Vagina (tissue), 2 donors: ENCODE measurements around the gene DNASE1L3. TPM values are rescaled to one million over a fixed set of nuclear protein-coding genes. Genes with fewer than 3 reads are reported as not detected.

ENCODE experiments used
- DNase-seq, 2 donors: peaks; one replicate each; pipeline ENCODE4 v3.0.0-alpha.2; 2017; ENCODE audit errors: extremely low spot score in 2 of 2
- H3K27ac ChIP-seq: fragments of 200-600 bp; sonication (generic); one replicate; pipeline ENCODE4 v1.5.1; 2019
- H3K27me3 ChIP-seq: fragments of 200-600 bp; sonication (generic); one replicate; pipeline ENCODE4 v1.5.1; 2019
- H3K36me3 ChIP-seq, 2 donors: fragments of 200-600 bp; sonication (generic); one replicate each; pipeline ENCODE4 v1.5.1; 2017 to 2019
- H3K4me1 ChIP-seq: fragments of 200-600 bp; sonication (generic); one replicate; pipeline ENCODE4 v1.5.1; 2019
- H3K4me3 ChIP-seq, 2 donors: fragments of 200-600 bp; sonication (generic); 1 replicate in 1 of 2; 2 replicates in 1 of 2; pipeline ENCODE4 v1.5.1; 2016 to 2019
- H3K9me3 ChIP-seq: fragments of 200-600 bp; sonication (generic); one replicate; pipeline ENCODE4 v1.5.1; 2019
- CTCF ChIP-seq, 3 experiments: fragments of 450-650 bp in 2 of 3; fragments of 200-600 bp in 1 of 3; sonication (generic) in 1 of 3; IDR thresholded peaks; one replicate each; pipeline ENCODE4 v1.5.1; 2017 to 2019; ENCODE audit warnings: antibody characterized with exemption in 3 of 3, mild to moderate bottlenecking in 2 of 3, moderate library complexity in 2 of 3
- POLR2A ChIP-seq, 2 donors: fragments of 450-650 bp; IDR thresholded peaks; one replicate each; pipeline ENCODE4 v1.6.1; 2017; ENCODE audit warnings: antibody characterized with exemption in 2 of 2, mild to moderate bottlenecking in 2 of 2, moderate library complexity in 2 of 2
- POLR2AphosphoS5 ChIP-seq, 2 donors: sonication (generic); formaldehyde crosslinking; IDR thresholded peaks; one replicate each; pipeline ENCODE4 v1.9.0; 2017; ENCODE audit warnings: antibody characterized with exemption in 2 of 2, mild to moderate bottlenecking in 2 of 2, low read depth in 1 of 2; ENCODE audit not compliant: insufficient read depth in 1 of 2
- intact Hi-C: fragments of 100-400 bp; cut with DNase I; formaldehyde crosslinking; loops from one replicate; pipeline ENCODE4 v1.15.1; 2023
- total RNA-seq: library from RNA; depleted of rRNA; stranded (reverse); fragments of >200 nt; gene quantifications from one replicate; pipeline ENCODE4 v1.2.3, GENCODE V29; 2016

DNASE1L3 gene
- total RNA-seq, 1 donor from 2014 or later = 13.3 TPM

- Histone ChIP-seq H3K4me3 (no peak overlapping the region), H3K27ac (no peak overlapping the region), H3K27me3 (no peaks in the 10 kb centered on the region), H3K4me1 (no peaks in the 10 kb centered on the region), H3K36me3 (peaks cover 0 to 44% of the 10 kb centered on the region in 2 donors), H3K9me3 (no peaks in the 10 kb centered on the region)
- DNase-seq = no peak
- intact Hi-C loops = no loop called here
- no peak for TF ChIP-seq POLR2A (IDR thresholded peaks at IDR 0.05)
- TF ChIP-seq POLR2AphosphoS5 (IDR thresholded peaks at IDR 0.05; ENCODE audit: insufficient read depth in 1 of 2, low read depth in 1 of 2) = no peak
- no peak for TF ChIP-seq CTCF (IDR thresholded peaks at IDR 0.05)
These were observed 54.9 kb downstream of the DNASE1L3 start for GRCh38 chr3:58155838-58156237.

GRCh38 chr3:58154626-58155449 is 55.9 kb downstream of the DNASE1L3 start:
- DNase-seq = no peak
- no peaks in the 10 kb centered on the region for H3K9me3 ChIP-seq
- TF ChIP-seq CTCF (IDR thresholded peaks at IDR 0.05) (no peak), POLR2A (IDR thresholded peaks at IDR 0.05) (no peak), POLR2AphosphoS5 (IDR thresholded peaks at IDR 0.05; ENCODE audit: insufficient read depth in 1 of 2, low read depth in 1 of 2) (no peak)
- peaks cover 0 to 52% of the 10 kb centered on the region in 2 donors for H3K36me3 ChIP-seq
- intact Hi-C loops = no loop called here
- H3K4me3 ChIP-seq = no peak overlapping the region
- no peaks in the 10 kb centered on the region for H3K27me3 ChIP-seq
- no peaks in the 10 kb centered on the region for H3K4me1 ChIP-seq
- no peak overlapping the region for H3K27ac ChIP-seq

GRCh38 chr3:58153371-58153770 is 57.4 kb downstream of the DNASE1L3 start:
- H3K36me3 ChIP-seq = peaks cover 0 to 67% of the 10 kb centered on the region in 2 donors
- intact Hi-C loops = no loop called here
- no peak overlapping the region for H3K4me3 ChIP-seq
- no peak overlapping the region for H3K27ac ChIP-seq
- H3K9me3 ChIP-seq = no peaks in the 10 kb centered on the region
- DNase-seq = no peak
- TF ChIP-seq CTCF (IDR thresholded peaks at IDR 0.05) = no peak
- TF ChIP-seq POLR2AphosphoS5 (IDR thresholded peaks at IDR 0.05; ENCODE audit: insufficient read depth in 1 of 2, low read depth in 1 of 2) = no peak
- TF ChIP-seq POLR2A (IDR thresholded peaks at IDR 0.05) = no peak
- H3K27me3 ChIP-seq = no peaks in the 10 kb centered on the region
- no peaks in the 10 kb centered on the region for H3K4me1 ChIP-seq

GRCh38 chr3:58152225-58153015 is 58.4 kb downstream of the DNASE1L3 start:
- TF ChIP-seq CTCF (IDR thresholded peaks at IDR 0.05) (no peak), POLR2AphosphoS5 (IDR thresholded peaks at IDR 0.05; ENCODE audit: insufficient read depth in 1 of 2, low read depth in 1 of 2) (no peak), POLR2A (IDR thresholded peaks at IDR 0.05) (no peak)
- H3K27me3 ChIP-seq = no peaks in the 10 kb centered on the region
- H3K9me3 ChIP-seq = no peaks in the 10 kb centered on the region
- DNase-seq = no peak
- H3K4me3 ChIP-seq = no peak overlapping the region
- no peak overlapping the region for H3K27ac ChIP-seq
- intact Hi-C loops = no loop called here
- H3K36me3 ChIP-seq = peaks cover 0 to 67% of the 10 kb centered on the region in 2 donors
- no peaks in the 10 kb centered on the region for H3K4me1 ChIP-seq
